GM18861 (cell line): ENCODE data around the gene MAPKAPK3.
"Not testable (repeated sequence)": the region's sequence is repeated elsewhere in the genome, so short reads cannot be mapped to it uniquely, and the experiment has no call there.

Source experiments
- ATAC-seq: cut with Tn5 transposase; IDR thresholded peaks from one replicate; pipeline ENCODE4 v1.9.1; 2021; ENCODE audit not compliant: unreplicated experiment

The MAPKAPK3 gene

DNA sequence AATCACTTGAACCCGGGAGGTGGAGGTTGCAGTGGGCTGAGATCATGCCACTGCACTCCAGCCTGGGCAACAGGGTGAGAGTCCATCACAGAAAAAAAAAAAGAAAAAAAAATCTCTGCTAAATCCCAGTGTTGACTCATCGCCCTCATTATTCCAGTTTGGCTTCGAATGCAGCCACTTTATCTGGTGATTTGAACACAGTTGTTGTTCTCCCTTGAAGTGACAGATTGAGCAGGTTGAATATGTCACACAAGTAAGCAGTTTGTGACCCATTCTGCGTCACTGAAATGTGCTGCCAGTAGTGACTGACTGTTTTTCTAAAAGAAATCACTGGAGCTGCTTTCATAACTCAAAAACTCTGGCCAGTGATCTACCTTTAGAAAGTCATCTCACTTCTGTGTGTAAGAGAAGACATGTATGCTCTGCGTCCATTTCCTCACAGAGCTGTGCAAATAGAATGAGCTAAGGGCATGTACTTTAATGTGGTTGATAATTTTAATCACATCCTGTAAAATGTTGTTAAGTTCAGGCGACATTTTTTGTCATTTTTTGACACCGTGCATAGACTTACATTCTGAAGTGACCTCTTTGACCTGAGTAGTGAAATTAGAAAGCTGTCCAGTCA is 70.3 kb downstream of the MAPKAPK3 start:
- ATAC-seq = no peak

- ATAC-seq = no peak
Measured at GRCh38 chr3:50687916-50688315, 71.0 kb downstream of the MAPKAPK3 start.

DNA sequence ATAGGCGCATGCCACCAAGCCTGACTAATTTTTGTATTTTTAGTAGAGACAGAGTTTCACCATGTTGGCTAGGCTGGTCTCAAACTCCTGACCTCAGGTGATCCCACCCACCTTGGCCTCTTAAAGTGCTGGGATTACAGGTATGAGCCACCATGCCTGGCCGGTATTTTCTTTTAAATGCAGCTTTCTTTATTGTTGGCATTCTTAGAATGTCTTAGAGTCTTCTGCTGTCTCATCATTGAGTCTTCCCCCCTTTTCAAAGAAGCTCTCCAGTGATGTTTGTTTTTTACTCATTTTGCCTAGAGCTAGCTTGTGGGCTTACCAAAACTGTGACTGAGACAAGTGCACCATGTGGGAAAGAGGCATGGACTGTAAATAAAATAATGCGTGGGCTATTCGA is 71.7 kb downstream of the MAPKAPK3 start:
- not testable (repeated sequence) for ATAC-seq

- ATAC-seq = no peak
Measured at GRCh38 chr3:50689558-50689957, 72.6 kb downstream of the MAPKAPK3 start.

GRCh38 chr3:50695031-50695430 is 78.1 kb downstream of the MAPKAPK3 start:
- no peak for ATAC-seq

- no peak for ATAC-seq
Measured at GRCh38 chr3:50696276-50696675, 79.3 kb downstream of the MAPKAPK3 start.

GRCh38 chr3:50698269-50698668 is 81.3 kb downstream of the MAPKAPK3 start:
- ATAC-seq = no peak
